Type B pancreatic cell (in vitro differentiated cells): ENCODE results near the gene XYLT1. TPM values are rescaled to one million over a fixed set of nuclear protein-coding genes. Genes with fewer than 3 reads are reported as not detected.
"Not testable (repeated sequence)": the region's sequence is repeated elsewhere in the genome, so short reads cannot be mapped to it uniquely, and the experiment has no call there.

Experiments
- DNase-seq: peaks from one replicate; pipeline ENCODE4 v3.0.0; 2021; ENCODE audit warnings: mixed read lengths; ENCODE audit not compliant: unreplicated experiment; ENCODE audit errors: extremely low spot score
- H3K27ac Mint-ChIP-seq: 2 replicates; pipeline ENCODE4 v1.8.0; 2021; ENCODE audit warnings: mild to moderate bottlenecking, mixed read lengths
- H3K27me3 Mint-ChIP-seq: 2 replicates; pipeline ENCODE4 v1.8.0; 2021; ENCODE audit warnings: mixed read lengths
- H3K36me3 Mint-ChIP-seq: 2 replicates; pipeline ENCODE4 v1.8.0; 2021; ENCODE audit warnings: mixed read lengths
- H3K4me1 Mint-ChIP-seq: one replicate; pipeline ENCODE4 v1.8.0; 2021; ENCODE audit warnings: mixed read lengths; ENCODE audit not compliant: unreplicated experiment
- H3K4me3 Mint-ChIP-seq: 2 replicates; pipeline ENCODE4 v1.8.0; 2021; ENCODE audit warnings: mild to moderate bottlenecking, mixed read lengths
- H3K9me3 Mint-ChIP-seq: 2 replicates; pipeline ENCODE4 v1.8.0; 2021; ENCODE audit warnings: mixed read lengths
- total RNA-seq: library from RNA; stranded (reverse); gene quantifications from 2 replicates; pipeline ENCODE4 v1.2.1, GENCODE V29; 2021; ENCODE audit warnings: low replicate concordance
- TF ChIP-seq, protein P1 (sequence below): fragments of 200-600 bp; sonication (generic); conservative IDR thresholded peaks from 2 replicates; pipeline ENCODE4 v1.5.0; 2021; ENCODE audit warnings: antibody characterized with exemption, mild to moderate bottlenecking

The XYLT1 gene
- total RNA-seq, 1 donor from 2014 or later: 14.9 TPM

DNA sequence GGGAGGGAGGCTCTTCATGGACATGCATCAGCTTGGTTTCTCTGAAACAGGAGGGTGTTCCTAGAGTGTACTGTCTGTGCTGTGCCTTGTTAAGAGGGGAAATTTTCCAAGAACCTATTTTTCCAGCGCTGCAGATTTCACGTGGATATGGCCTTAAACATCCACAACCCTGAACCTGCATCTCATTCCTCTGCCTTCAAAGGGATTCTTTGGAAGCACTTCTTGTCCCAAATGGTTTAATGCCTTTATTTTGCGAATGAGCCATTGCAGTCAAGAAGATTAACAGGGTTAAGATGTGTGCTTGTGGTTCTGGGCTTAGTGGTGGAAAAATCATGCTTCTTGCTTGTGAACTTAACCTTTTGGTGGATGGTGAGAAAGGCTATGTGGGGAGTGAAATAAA is 161.2 kb downstream of the XYLT1 start:
- Mint-ChIP-seq H3K9me3 (no peaks in the 10 kb centered on the region), H3K36me3 (no peaks in the 10 kb centered on the region), H3K27me3 (no peaks in the 10 kb centered on the region), H3K4me3 (no peak overlapping the region), H3K27ac (no peak overlapping the region), H3K4me1 (peaks cover 40% of the 10 kb centered on the region)
- no peak for DNase-seq
- TF ChIP-seq, protein P1, sequence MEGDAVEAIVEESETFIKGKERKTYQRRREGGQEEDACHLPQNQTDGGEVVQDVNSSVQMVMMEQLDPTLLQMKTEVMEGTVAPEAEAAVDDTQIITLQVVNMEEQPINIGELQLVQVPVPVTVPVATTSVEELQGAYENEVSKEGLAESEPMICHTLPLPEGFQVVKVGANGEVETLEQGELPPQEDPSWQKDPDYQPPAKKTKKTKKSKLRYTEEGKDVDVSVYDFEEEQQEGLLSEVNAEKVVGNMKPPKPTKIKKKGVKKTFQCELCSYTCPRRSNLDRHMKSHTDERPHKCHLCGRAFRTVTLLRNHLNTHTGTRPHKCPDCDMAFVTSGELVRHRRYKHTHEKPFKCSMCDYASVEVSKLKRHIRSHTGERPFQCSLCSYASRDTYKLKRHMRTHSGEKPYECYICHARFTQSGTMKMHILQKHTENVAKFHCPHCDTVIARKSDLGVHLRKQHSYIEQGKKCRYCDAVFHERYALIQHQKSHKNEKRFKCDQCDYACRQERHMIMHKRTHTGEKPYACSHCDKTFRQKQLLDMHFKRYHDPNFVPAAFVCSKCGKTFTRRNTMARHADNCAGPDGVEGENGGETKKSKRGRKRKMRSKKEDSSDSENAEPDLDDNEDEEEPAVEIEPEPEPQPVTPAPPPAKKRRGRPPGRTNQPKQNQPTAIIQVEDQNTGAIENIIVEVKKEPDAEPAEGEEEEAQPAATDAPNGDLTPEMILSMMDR: no peak

DNA sequence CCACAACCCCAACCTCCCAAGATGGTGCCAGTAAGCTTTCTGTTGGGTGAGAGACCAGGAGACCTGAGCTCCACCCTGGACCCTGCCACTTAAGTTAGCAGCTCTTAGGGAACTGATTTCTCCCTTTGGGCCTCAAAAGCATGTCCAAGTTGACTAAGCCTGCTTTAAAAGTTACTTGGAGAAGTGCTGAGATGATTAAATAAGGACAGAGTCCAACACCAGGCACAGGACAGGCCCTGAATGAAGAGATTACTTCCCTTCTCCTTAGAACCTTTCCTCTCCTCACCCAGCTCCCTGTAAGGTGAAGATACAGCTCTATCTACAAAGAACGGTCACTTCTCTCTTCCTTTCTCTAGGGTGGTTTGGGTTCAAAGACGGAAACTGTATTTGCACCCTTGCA is 162.6 kb downstream of the XYLT1 start:
- Mint-ChIP-seq H3K27me3 (no peaks in the 10 kb centered on the region), H3K27ac (no peak overlapping the region), H3K4me3 (no peak overlapping the region), H3K9me3 (no peaks in the 10 kb centered on the region), H3K36me3 (no peaks in the 10 kb centered on the region), H3K4me1 (peaks cover 39% of the 10 kb centered on the region)
- no peak for DNase-seq
- TF ChIP-seq, protein P1: no peak

DNA sequence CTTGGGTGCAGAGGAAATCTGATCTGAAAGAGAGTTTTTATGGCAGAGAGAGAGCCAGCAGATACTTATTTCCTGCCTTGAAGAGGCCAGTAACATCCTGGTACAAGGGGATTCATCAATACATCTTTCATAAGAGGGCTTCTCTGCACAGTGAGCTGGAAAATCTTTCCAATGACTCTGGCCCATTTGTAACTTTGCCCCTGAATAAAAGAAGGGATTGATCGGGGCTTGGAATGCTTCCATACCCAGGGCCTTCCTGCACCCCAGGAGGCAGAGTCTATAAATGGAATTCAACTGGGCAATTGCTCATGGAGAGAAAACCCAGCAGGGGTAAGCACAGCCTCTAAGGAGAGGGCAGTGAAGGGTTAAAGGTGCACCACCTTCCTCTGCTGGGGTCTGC is 163.3 kb downstream of the XYLT1 start:
- no peak overlapping the region for H3K27ac Mint-ChIP-seq
- H3K36me3 Mint-ChIP-seq: no peaks in the 10 kb centered on the region
- H3K27me3 Mint-ChIP-seq: no peaks in the 10 kb centered on the region
- DNase-seq: no peak
- peaks cover 42% of the 10 kb centered on the region for H3K4me1 Mint-ChIP-seq
- H3K4me3 Mint-ChIP-seq: no peak overlapping the region
- TF ChIP-seq, protein P1: no peak
- H3K9me3 Mint-ChIP-seq: no peaks in the 10 kb centered on the region

DNA sequence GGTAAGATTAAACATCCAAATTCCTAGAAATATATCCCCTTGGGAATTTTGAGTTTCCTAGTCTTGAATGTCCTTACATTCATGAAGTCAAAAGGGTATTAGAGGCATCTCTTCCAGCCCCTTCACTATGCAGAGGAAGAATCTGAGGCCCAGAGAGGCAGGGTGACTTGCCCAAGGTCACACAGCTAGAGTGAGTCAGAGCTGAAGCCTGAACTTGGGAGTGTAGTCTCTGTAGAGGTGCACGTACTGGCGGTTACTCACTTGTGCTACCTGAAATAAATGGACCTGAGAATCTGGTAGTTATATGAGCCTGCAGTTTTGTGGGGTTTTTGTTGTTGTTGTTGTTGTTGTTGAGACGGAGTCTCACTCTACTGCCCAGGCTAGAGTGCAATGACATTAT is 164.0 kb downstream of the XYLT1 start:
- no peaks in the 10 kb centered on the region for H3K9me3 Mint-ChIP-seq
- H3K27me3 Mint-ChIP-seq: no peaks in the 10 kb centered on the region
- DNase-seq: no peak
- H3K4me1 Mint-ChIP-seq: peaks cover 39% of the 10 kb centered on the region
- H3K27ac Mint-ChIP-seq: no peak overlapping the region
- H3K4me3 Mint-ChIP-seq: no peak overlapping the region
- no peaks in the 10 kb centered on the region for H3K36me3 Mint-ChIP-seq
- TF ChIP-seq, protein P1: no peak

DNA sequence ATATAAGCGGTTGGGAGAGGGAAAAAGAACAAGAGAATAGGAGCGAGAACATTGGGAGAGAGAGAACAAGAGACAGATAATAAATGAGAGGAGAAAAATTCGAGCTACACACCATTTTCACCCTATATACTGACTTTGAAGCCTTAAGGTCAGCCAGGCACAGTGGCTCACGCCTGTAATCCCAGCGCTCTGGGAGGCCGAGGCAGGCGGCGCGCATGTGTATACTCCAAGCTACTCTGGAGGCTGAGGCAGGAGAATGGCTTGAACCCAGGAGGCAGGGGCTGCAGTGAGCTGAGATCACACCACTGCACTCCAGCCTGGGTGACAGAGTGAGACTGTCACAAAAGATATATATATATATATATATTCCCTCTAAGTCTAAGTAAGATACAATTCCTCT is 164.5 kb downstream of the XYLT1 start:
- DNase-seq, H3K4me3 Mint-ChIP-seq, H3K9me3 Mint-ChIP-seq, H3K27me3 Mint-ChIP-seq, H3K27ac Mint-ChIP-seq, H3K36me3 Mint-ChIP-seq: not testable (repeated sequence)
- peaks cover 36% of the 10 kb centered on the region for H3K4me1 Mint-ChIP-seq

DNA sequence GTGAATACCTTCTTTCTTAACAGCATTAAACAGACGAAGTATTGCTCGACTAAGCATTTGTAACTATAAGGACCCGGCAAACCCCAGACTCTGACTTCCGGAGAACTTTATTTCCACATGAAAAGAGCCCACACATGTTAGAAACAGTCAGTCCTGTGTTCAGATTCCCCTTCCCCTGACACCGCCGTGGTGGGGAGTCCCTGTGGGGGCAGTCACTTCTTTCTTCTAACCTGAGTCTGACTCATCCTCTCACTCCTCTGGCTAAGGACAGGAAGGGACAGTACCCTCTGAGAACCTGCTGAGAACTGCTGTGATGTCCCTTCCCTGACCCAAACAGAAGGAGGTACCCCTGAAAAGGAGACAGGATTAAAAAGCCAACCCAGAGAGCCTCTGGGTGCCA is 165.1 kb downstream of the XYLT1 start:
- peak overlapping the region; percentile 81 for H3K27ac Mint-ChIP-seq
- no peaks in the 10 kb centered on the region for H3K9me3 Mint-ChIP-seq
- H3K4me3 Mint-ChIP-seq: no peak overlapping the region
- TF ChIP-seq, protein P1: no peak
- no peaks in the 10 kb centered on the region for H3K27me3 Mint-ChIP-seq
- H3K4me1 Mint-ChIP-seq: peaks cover 36% of the 10 kb centered on the region
- no peaks in the 10 kb centered on the region for H3K36me3 Mint-ChIP-seq
- DNase-seq: no peak
